ENCODE measurements around the gene TEX26.
"Not testable (repeated sequence)": the region's sequence is repeated elsewhere in the genome, so short reads cannot be mapped to it uniquely, and the experiment has no call there.

TEX26 gene

DNA sequence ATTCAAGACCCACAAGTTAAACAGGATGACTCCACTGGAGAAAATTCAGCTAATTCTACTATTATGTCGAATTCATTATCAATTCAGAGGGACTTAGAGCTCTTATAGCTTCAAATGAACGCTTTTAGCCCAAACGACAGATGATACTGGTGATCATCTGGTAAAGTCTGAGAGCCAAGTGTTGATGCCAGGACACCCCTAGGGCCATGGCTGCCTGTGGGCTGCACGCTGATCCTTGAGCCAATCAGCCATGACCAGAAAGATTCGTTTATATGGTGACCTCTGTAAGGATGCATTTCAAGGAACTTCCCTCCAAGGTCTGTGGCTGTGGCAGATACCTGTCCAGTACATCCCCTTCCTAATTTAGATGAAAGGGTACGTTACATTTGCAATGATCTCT is 15.5 kb upstream of the TEX26 start:
- no peak overlapping the region for H3K9ac ChIP-seq
- H3K4me1 ChIP-seq, result no peaks in the 10 kb centered on the region
- no peaks in the 10 kb centered on the region for H3K9me3 ChIP-seq
- H3K4me2 ChIP-seq, result no peak overlapping the region
- no peaks in the 10 kb centered on the region for H4K20me1 ChIP-seq
- H3K27me3 ChIP-seq, result no peaks in the 10 kb centered on the region
- no peak overlapping the region for H3K4me3 ChIP-seq
- no peak overlapping the region for H3K27ac ChIP-seq
- H3K36me3 ChIP-seq, result no peaks in the 10 kb centered on the region
- no peak for TF ChIP-seq Cebpa-rat (IDR thresholded peaks at IDR 0.05)

DNA sequence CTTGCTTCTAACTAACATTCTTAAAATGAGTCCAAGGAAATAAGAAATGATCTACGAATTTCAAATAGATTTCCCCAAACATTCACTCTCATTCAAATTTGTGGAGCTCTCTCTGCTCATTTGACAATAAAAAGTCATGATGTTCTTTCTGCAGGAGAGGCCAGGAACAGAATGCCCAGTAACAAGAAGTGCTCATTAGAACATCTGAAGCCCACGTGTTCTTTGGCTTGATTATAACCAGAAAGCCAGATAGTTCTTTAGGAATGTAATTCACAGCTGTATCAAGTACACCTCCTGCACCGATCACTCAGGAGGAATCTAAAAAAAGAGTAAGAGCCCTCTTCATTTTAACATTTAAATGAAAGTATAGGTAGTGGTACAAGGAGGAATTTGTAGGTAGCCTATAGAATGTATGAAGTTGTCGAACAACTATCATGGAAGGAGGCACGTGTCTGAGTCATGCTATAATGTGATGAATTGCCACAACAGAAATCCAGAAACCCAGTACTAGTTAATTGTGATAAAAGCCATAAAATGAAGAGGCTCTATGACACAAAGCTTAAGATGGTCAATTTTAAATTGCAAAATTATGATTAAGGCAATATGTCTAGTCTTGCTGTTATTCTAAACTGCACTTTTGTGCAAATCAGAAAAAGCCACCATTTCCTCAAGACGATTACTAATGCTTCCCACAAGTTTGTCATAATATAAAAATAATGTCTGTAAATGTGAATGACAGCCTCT is 13.6 kb upstream of the TEX26 start:
- no peaks in the 10 kb centered on the region for H3K4me1 ChIP-seq
- no peak overlapping the region for H3K9ac ChIP-seq
- H3K9me3 ChIP-seq, result no peaks in the 10 kb centered on the region
- no peaks in the 10 kb centered on the region for H3K27me3 ChIP-seq
- H4K20me1 ChIP-seq, result no peaks in the 10 kb centered on the region
- no peaks in the 10 kb centered on the region for H3K36me3 ChIP-seq
- TF ChIP-seq Cebpa-rat (IDR thresholded peaks at IDR 0.05), result no peak
- H3K4me2 ChIP-seq, result no peak overlapping the region
- H3K4me3 ChIP-seq, result no peak overlapping the region
- H3K27ac ChIP-seq, result no peak overlapping the region

DNA sequence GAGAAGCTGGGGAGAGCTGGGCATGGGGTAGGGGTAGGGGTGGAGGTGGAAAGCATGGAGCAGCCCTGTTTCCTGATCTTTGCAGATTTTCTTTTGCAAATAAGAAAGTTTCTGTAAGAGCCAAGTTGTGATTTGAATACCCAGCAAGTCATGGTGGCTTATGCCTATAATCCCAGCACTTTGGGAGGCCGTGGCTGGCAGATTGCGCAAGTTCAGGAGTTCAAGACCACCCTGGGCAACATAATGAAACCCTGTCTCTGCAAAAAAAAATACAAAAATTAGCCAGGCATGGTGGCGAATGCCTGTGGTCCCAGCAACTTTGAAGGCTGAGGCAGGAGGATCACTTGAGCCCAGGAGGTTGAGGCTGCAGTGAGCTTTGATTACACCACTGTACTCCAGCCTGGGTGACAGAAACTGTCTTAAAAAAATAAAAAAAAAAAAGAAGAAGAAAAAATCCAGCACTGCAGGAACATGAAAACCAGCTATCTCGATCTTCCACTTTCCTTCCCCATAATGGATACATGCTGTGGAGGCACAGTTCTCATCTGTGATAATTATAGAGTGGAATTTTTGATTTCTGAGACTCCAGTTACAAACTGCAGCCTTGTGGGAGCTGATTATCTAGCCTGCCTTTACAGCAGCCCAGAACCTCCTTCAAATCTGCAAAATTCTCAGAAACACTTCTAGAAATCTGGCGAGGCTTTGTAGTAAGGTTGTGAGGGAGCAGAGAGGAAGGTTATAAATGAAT is 12.1 kb upstream of the TEX26 start:
- Histone ChIP-seq H3K36me3 (no peaks in the 10 kb centered on the region), H3K27me3 (no peaks in the 10 kb centered on the region), H3K4me2 (no peak overlapping the region), H3K4me1 (no peaks in the 10 kb centered on the region), H3K9me3 (no peaks in the 10 kb centered on the region), H3K4me3 (no peak overlapping the region), H4K20me1 (no peaks in the 10 kb centered on the region), H3K9ac (no peak overlapping the region), H3K27ac (no peak overlapping the region)
- TF ChIP-seq Cebpa-rat (IDR thresholded peaks at IDR 0.05), result no peak

DNA sequence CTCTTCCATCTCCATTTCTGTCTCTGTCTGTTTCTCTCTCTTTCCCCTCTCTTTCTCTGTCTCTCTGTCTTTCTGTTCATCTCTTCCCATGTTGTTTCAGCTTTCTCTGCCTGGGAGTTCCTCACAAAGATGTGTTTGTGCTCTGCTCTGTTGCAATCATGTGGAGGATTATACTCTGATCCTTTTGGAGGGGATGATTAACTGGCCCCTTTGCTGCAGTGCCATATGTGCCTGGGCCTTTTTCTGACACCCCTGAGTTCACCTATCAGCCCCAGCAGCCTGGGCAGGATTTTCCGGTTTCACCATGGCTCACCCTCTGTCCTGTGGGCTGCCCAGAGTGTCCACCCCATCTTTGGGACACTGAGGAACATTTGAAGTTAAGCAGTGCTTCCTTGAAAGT is 9.0 kb upstream of the TEX26 start:
- Histone ChIP-seq H3K36me3 (no peaks in the 10 kb centered on the region), H3K27ac (no peak overlapping the region)
- TF ChIP-seq Cebpa-rat (IDR thresholded peaks at IDR 0.05), result no peak

DNA sequence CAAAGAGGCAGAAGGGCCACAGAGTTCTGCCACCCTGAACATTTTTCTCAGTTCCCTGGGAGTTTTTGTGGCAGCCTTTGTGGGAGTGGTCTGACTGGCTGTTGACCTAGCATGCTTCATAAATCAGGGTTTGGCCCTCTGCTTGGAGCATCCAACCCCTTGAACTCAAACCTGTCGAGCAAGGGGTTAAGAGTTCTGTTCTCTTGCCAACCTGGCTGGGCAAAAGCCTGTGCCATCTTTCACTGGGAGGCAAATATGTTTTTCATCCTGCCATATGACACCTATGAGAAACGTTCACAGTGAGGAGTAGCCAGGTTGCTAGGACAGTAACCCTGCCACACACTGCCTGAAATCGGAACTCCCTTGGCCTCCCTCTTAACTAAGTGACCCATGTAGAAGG is 7.7 kb upstream of the TEX26 start:
- Histone ChIP-seq H4K20me1 (no peaks in the 10 kb centered on the region), H3K4me1 (no peaks in the 10 kb centered on the region), H3K27ac (no peak overlapping the region), H3K4me2 (no peak overlapping the region), H3K36me3 (no peaks in the 10 kb centered on the region), H3K9ac (no peak overlapping the region), H3K4me3 (no peak overlapping the region), H3K27me3 (no peaks in the 10 kb centered on the region), H3K9me3 (no peaks in the 10 kb centered on the region)
- no peak for TF ChIP-seq Cebpa-rat (IDR thresholded peaks at IDR 0.05)

More for the DNA sequence above, 9.0 kb upstream of the TEX26 start:
- Histone ChIP-seq H3K4me2 (no peak overlapping the region), H3K9me3 (no peaks in the 10 kb centered on the region), H3K27me3 (no peaks in the 10 kb centered on the region), H3K4me1 (no peaks in the 10 kb centered on the region), H3K9ac (no peak overlapping the region), H3K4me3 (no peak overlapping the region), H4K20me1 (no peaks in the 10 kb centered on the region)

DNA sequence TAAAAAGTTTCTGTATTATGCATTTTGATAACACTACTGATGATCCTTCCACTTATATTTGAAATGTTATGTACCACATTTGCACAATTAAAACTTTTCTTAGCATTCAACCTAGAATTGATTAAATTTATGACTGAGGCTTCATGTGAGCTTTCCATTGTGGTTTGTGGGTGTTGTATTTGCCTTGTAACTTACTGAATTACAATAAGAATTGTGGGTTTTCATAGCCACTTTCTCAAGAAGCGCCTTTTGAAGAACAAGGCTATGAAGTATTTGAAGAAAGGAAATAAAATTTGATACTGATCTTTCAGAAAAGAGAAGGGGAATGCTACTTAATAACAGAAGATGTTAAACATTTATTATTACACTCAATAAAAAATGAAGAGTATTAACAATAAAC is 7.0 kb upstream of the TEX26 start:
- Histone ChIP-seq H3K4me3 (no peak overlapping the region), H3K4me1 (no peaks in the 10 kb centered on the region), H3K4me2 (no peak overlapping the region), H3K27ac (no peak overlapping the region), H3K9ac (no peak overlapping the region), H3K27me3 (no peaks in the 10 kb centered on the region), H3K9me3 (no peaks in the 10 kb centered on the region), H3K36me3 (no peaks in the 10 kb centered on the region), H4K20me1 (no peaks in the 10 kb centered on the region)
- TF ChIP-seq Cebpa-rat (IDR thresholded peaks at IDR 0.05), result no peak

DNA sequence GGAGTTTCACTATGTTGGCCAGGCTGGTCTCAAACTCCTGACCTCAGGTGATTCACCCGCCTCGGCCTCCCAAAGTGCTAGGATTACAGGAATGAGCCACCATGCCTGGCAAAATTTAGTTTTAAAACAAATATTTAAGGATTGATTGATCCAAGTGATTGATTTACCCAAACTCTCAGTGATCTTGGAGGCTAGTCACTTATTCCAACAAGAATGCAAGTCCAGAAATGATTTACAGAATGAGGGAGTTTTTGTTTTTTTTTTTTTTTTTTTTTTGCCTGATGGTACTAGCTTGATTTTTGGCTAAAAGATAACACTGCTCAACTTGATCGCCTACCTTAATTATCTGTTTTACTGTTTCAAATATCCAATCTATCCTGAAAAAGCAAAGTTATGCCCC is 5.7 kb upstream of the TEX26 start:
- H4K20me1 ChIP-seq, result no peaks in the 10 kb centered on the region
- no peaks in the 10 kb centered on the region for H3K9me3 ChIP-seq
- no peak for TF ChIP-seq Cebpa-rat (IDR thresholded peaks at IDR 0.05)
- H3K27me3 ChIP-seq, result no peaks in the 10 kb centered on the region
- H3K4me2 ChIP-seq, result no peak overlapping the region
- no peaks in the 10 kb centered on the region for H3K4me1 ChIP-seq
- no peak overlapping the region for H3K27ac ChIP-seq
- H3K9ac ChIP-seq, result no peak overlapping the region
- H3K36me3 ChIP-seq, result no peaks in the 10 kb centered on the region
- H3K4me3 ChIP-seq, result no peak overlapping the region

DNA sequence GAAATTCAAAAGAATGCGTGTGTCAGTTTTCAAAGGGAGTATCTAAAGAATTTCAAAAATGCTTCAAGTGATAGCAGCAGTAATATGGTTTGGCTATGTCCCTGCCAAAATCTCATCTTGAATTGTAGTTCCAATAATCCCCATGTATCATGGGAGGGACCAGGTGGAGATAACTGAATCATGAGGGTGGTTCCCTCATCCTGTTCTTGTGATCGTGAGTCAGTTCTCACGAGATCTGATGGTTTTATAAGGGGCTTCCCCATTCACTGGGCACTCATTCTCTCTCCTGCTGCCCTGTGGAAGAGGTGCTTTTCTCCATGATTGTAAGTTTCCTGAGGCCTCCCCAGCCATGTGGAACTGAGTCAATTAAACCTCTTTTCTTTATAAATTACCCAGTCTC is 5.3 kb upstream of the TEX26 start:
- not testable (repeated sequence) for H3K4me1 ChIP-seq, H4K20me1 ChIP-seq, H3K27ac ChIP-seq, H3K27me3 ChIP-seq, H3K4me2 ChIP-seq, H3K36me3 ChIP-seq, H3K4me3 ChIP-seq, H3K9me3 ChIP-seq, H3K9ac ChIP-seq

DNA sequence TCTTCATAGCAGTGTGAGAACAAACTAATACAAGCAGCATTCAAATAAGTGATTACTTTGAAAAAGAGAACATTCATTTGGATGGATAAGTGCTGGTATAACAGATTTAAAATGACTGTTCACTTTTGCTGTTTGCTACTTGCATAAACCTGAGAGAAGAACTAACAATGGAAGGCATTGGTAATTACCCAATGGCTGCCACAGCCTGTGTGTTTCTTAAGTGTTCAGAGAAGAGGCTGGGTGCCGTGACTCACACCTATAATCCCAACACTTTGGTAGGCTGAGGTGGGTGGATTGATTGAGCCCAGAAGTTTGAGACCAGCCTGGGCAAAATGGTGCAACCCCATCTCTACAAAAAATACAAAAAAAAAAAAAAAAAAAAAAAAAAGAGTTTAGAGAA is 4.9 kb upstream of the TEX26 start:
- Histone ChIP-seq H3K9ac (no peak overlapping the region), H4K20me1 (no peaks in the 10 kb centered on the region), H3K9me3 (no peaks in the 10 kb centered on the region), H3K4me3 (no peak overlapping the region), H3K36me3 (no peaks in the 10 kb centered on the region), H3K4me2 (no peak overlapping the region), H3K4me1 (no peaks in the 10 kb centered on the region), H3K27ac (no peak overlapping the region), H3K27me3 (no peaks in the 10 kb centered on the region)
- no peak for TF ChIP-seq Cebpa-rat (IDR thresholded peaks at IDR 0.05)

DNA sequence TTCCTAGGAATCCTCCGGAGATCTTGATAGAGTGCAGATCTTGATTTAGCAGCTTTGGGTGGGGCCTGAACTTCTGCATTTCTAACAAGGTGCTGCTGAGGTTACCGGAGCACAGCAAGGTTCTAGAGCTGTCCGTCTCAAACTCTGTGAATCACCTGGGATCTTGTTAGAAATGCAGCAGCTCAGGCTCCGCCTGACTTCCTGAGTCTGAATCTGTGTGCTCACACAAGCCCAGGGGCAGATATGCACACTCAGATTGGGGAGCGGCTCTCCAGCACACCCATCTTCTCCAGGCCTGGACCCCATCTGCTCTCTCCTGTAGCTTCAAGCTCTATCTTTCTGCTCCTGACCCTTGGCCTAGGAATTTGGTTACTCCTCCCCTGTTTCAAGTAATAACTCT is 3.5 kb upstream of the TEX26 start:
- Histone ChIP-seq H3K4me2 (no peak overlapping the region), H3K36me3 (no peaks in the 10 kb centered on the region), H3K27me3 (no peaks in the 10 kb centered on the region), H3K4me1 (no peaks in the 10 kb centered on the region), H3K9ac (no peak overlapping the region), H3K9me3 (no peaks in the 10 kb centered on the region), H3K4me3 (no peak overlapping the region), H3K27ac (no peak overlapping the region), H4K20me1 (no peaks in the 10 kb centered on the region)
- no peak for TF ChIP-seq Cebpa-rat (IDR thresholded peaks at IDR 0.05)

Data from BLaER1 (cell line).